ENCODE data around the gene ITLN1.

DNA sequence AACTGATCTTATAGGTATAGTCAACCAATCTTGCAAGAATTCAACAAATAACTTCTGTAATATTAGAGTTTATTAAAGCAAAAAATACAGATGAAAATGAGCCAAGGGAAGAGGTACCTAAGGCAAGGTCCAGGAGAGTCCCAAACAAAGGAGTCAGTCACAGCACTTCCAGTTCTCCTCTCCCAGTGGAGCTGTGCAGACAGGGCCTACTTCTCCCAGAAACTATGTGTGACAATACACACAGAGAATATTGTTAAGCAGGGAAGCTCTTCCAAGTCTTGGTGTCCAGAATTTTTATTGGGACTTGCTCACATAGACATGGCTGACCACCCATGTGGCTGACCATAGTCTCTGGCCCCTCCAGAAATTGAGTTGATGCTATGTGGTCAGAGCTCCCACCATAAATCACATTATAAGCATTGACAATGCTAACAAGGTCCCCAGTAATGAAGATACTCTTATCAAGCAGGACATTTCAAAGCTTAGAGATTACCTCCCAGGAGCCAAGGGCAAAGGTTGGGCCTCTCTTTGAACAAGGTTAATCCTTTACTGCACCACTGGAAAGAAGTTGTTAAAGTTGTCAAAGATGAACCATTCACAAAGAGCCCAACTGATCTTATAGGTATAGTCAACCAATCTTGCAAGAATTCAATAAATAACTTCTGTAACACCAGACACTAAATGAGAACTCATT is 18.8 kb downstream of the ITLN1 start:
- TF ChIP-seq CTCF (IDR thresholded peaks at IDR 0.05; ENCODE audit: poor library complexity): no peak
- TF ChIP-seq EZH2 (IDR thresholded peaks at IDR 0.05; ENCODE audit: borderline replicate concordance): no peak
- no peak for TF ChIP-seq EZH2phosphoT487 (IDR thresholded peaks at IDR 0.05; ENCODE audit: low read depth, severe bottlenecking, unreplicated experiment)

Measured in hepatocyte (in vitro differentiated cells).